Measurements from ENCODE around the gene SLC26A11.

- TF ChIP-seq EZH2 (IDR thresholded peaks at IDR 0.05; ENCODE audit: insufficient read depth, poor library complexity, severe bottlenecking) (no peak), EZH2phosphoT487 (IDR thresholded peaks at IDR 0.05; ENCODE audit: insufficient read depth, low read depth) (no peak)
These were observed 22.3 kb downstream of the SLC26A11 start for GRCh38 chr17:80242505-80242904.
